GM23338 (cell line): ENCODE measurements around the gene KDM4B. TPM values are rescaled to one million over a fixed set of nuclear protein-coding genes. Genes with fewer than 3 reads are reported as not detected.

Experiments used
- ATAC-seq: fragments of 200-7000 bp; cut with Tn5 transposase; 3 replicates; pipeline ENCODE4 v1.9.1; 2020
- DNase-seq: peaks from one replicate; pipeline ENCODE4 v3.0.0-alpha.2; 2015; ENCODE audit warnings: low spot score
- H2AFZ ChIP-seq: fragments of 200-600 bp; sonication (generic); 2 replicates; pipeline ENCODE4 v1.8.0; 2016; ENCODE audit warnings: antibody characterized with exemption, mild to moderate bottlenecking, moderate library complexity
- H3F3A ChIP-seq: fragments of 200-600 bp; sonication (generic); replicated peaks from 2 replicates; pipeline ENCODE4 v1.8.0; 2017; ENCODE audit warnings: antibody characterized with exemption, mixed run types, low read depth
- H3K27ac ChIP-seq: fragments of 200-600 bp; sonication (generic); 2 replicates; pipeline ENCODE4 v1.6.1; 2016; ENCODE audit warnings: low read depth
- H3K27me3 ChIP-seq: fragments of 200-600 bp; sonication (generic); 2 replicates; pipeline ENCODE4 v1.8.0; 2016; ENCODE audit warnings: mild to moderate bottlenecking, mixed run types, moderate library complexity; ENCODE audit not compliant: insufficient read depth
- H3K36me3 ChIP-seq: fragments of 200-600 bp; sonication (generic); 2 replicates; pipeline ENCODE4 v1.8.0; 2016; ENCODE audit warnings: mild to moderate bottlenecking; ENCODE audit not compliant: insufficient read depth
- H3K4me1 ChIP-seq: fragments of 200-600 bp; sonication (generic); 2 replicates; pipeline ENCODE4 v1.8.0; 2016; ENCODE audit warnings: mild to moderate bottlenecking, moderate library complexity; ENCODE audit not compliant: insufficient read depth
- H3K4me2 ChIP-seq: fragments of 200-600 bp; sonication (generic); 2 replicates; pipeline ENCODE4 v1.7.1; 2017; ENCODE audit warnings: mixed run types
- H3K4me3 ChIP-seq: fragments of 200-600 bp; sonication (generic); 2 replicates; pipeline ENCODE4 v1.6.1; 2016; ENCODE audit warnings: mixed run types
- H3K79me2 ChIP-seq: fragments of 200-600 bp; sonication (generic); replicated peaks from 2 replicates; pipeline ENCODE4 v1.8.0; 2017; ENCODE audit warnings: mild to moderate bottlenecking; ENCODE audit not compliant: insufficient read depth
- H3K9me2 ChIP-seq: fragments of 200-600 bp; sonication (generic); 2 replicates; pipeline ENCODE4 v1.8.0; 2017; ENCODE audit not compliant: insufficient read depth
- H4K20me1 ChIP-seq: fragments of 200-600 bp; sonication (generic); replicated peaks from 2 replicates; pipeline ENCODE4 v1.8.0; 2017; ENCODE audit warnings: mild to moderate bottlenecking; ENCODE audit not compliant: insufficient read depth
- H3K27ac Mint-ChIP-seq: 2 replicates; pipeline ENCODE4 v1.8.0; 2020; ENCODE audit warnings: inconsistent platforms, mild to moderate bottlenecking, moderate library complexity, mixed read lengths
- H3K27me3 Mint-ChIP-seq: 3 replicates; pipeline ENCODE4 v1.8.0; 2022; ENCODE audit warnings: low read depth, mild to moderate bottlenecking, moderate library complexity, mixed read lengths, inconsistent platforms; ENCODE audit not compliant: insufficient read depth, poor library complexity
- H3K36me3 Mint-ChIP-seq: 3 replicates; pipeline ENCODE4 v1.8.0; 2021; ENCODE audit warnings: low read depth, mild to moderate bottlenecking, inconsistent platforms, moderate library complexity, mixed read lengths
- H3K4me1 Mint-ChIP-seq: 3 replicates; pipeline ENCODE4 v1.8.0; 2020; ENCODE audit warnings: mild to moderate bottlenecking, inconsistent platforms, mixed read lengths
- H3K4me3 Mint-ChIP-seq: 3 replicates; pipeline ENCODE4 v1.8.0; 2021; ENCODE audit warnings: moderate library complexity, mild to moderate bottlenecking, inconsistent platforms, mixed read lengths
- H3K9me3 Mint-ChIP-seq: 3 replicates; pipeline ENCODE4 v1.8.0; 2020; ENCODE audit warnings: moderate library complexity, mild to moderate bottlenecking, inconsistent platforms, mixed read lengths
- CREB1 ChIP-seq: fragments of 250-450 bp; sonication (Bioruptor Pico); IDR thresholded peaks from 2 replicates; pipeline ENCODE4 v1.5.0; 2020; ENCODE audit warnings: low read depth, mild to moderate bottlenecking, moderate library complexity
- EZH2 ChIP-seq: fragments of 200-600 bp; sonication (generic); IDR thresholded peaks from one replicate; pipeline ENCODE4 v1.8.0; 2017; ENCODE audit warnings: antibody characterized with exemption, mild to moderate bottlenecking, low read depth; ENCODE audit not compliant: unreplicated experiment
- JUNB ChIP-seq: IDR thresholded peaks from one replicate; pipeline ENCODE4 v1.6.1; 2016; ENCODE audit warnings: antibody characterized with exemption; ENCODE audit not compliant: unreplicated experiment
- NANOG ChIP-seq: IDR thresholded peaks from 2 replicates; pipeline ENCODE4 v1.6.1; 2016; ENCODE audit warnings: antibody characterized with exemption, borderline replicate concordance
- POLR2AphosphoS5 ChIP-seq: IDR thresholded peaks from 2 replicates; pipeline ENCODE4 v1.6.1; 2016; ENCODE audit warnings: antibody characterized with exemption, low read depth
- STAT1 ChIP-seq: IDR thresholded peaks from one replicate; pipeline ENCODE4 v1.6.1; 2016; ENCODE audit warnings: antibody characterized with exemption; ENCODE audit not compliant: unreplicated experiment
- ZNF114 ChIP-seq: fragments of 250-450 bp; sonication (Bioruptor Pico); IDR thresholded peaks from 2 replicates; pipeline ENCODE4 v1.5.0; 2020; ENCODE audit warnings: mild to moderate bottlenecking, moderate library complexity
- ZNF331 ChIP-seq: fragments of 250-450 bp; sonication (Bioruptor Pico); IDR thresholded peaks from 2 replicates; pipeline ENCODE4 v1.5.0; 2020; ENCODE audit warnings: low read depth, mild to moderate bottlenecking, moderate library complexity
- polyA plus RNA-seq: library from polyadenylated mRNA; unstranded; fragments of >200 nt; fragmentation: Nextera tagmentation; extraction: Ambion mirVana; gene quantifications from 2 replicates; pipeline ENCODE4 v1.2.1, GENCODE V29; 2016
- total RNA-seq: library from RNA; depleted of rRNA; stranded (reverse); fragments of >200 nt; shearing (Covaris generic); gene quantifications from 2 replicates; pipeline ENCODE4 v1.2.3, GENCODE V29; 2014
- TF ChIP-seq, protein P1 (sequence below), 2 experiments: fragments of 200-600 bp in 1 of 2; sonication (generic) in 1 of 2; conservative IDR thresholded peaks; 2 replicates each; pipeline versions ENCODE4 v1.5.1 to v1.6.1; 2016 to 2017; ENCODE audit warnings: antibody characterized with exemption in 2 of 2, low read depth in 2 of 2, mild to moderate bottlenecking in 2 of 2, moderate library complexity in 1 of 2
- TF ChIP-seq, protein P2 (sequence below): IDR thresholded peaks from one replicate; pipeline ENCODE4 v1.6.1; 2018; ENCODE audit warnings: antibody characterized with exemption; ENCODE audit not compliant: unreplicated experiment
- TF ChIP-seq, protein P3 (sequence below): fragments of 250-450 bp; sonication (Bioruptor Pico); IDR thresholded peaks from 2 replicates; pipeline ENCODE4 v1.5.0; 2020; ENCODE audit warnings: mild to moderate bottlenecking, moderate library complexity
- TF ChIP-seq, protein P4 (sequence below): IDR thresholded peaks from 2 replicates; pipeline ENCODE4 v1.6.1; 2016; ENCODE audit warnings: antibody characterized with exemption

Gene KDM4B
- total and polyA plus RNA-seq, 2 experiments from 2014 or later, result 9.1 to 27.6 TPM

DNA sequence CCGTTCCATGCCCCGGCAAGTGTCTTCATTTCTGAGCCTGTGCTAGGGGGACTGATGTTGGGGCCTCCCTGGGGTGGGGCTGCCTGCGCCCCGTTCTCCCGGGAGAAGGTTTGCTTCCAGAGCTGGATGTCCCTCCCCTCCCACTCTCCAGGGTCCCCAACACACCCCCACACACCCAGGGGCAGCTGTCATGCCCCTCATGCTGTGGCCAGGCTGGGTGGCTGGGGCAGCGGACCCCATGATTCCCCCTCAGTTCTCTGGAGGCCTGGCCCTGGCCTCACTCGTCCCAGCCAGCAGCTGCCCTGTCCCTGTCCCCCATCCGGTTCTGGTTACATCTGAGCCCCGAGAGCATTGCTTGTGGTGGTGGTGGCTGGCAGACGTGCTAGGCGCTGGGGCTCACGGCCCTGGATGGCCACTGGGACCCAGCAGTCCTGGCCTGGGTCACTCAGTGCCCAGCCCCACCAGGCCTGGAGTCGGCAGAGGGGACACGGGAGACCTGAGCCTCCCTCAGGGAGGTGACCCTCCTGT lies 184.8 kb downstream of the KDM4B start:
- H3K9me2 ChIP-seq, result no peaks in the 10 kb centered on the region
- H4K20me1 ChIP-seq, result no peaks in the 10 kb centered on the region
- Mint-ChIP-seq H3K27me3 (peaks cover 14% of the 10 kb centered on the region), H3K36me3 (peaks cover 12% of the 10 kb centered on the region; the same call in 2 of the 3 replicates), H3K9me3 (peaks cover 11% of the 10 kb centered on the region), H3K4me3 (no peak overlapping the region), H3K4me1 (peaks cover 29% of the 10 kb centered on the region), H3K27ac (no peak overlapping the region)
- DNase-seq (no peak), ATAC-seq (0 out of 3 replicates have a peak, but pooled peaks have one; percentile 1)
- H2AFZ ChIP-seq, result no peak overlapping the region
- TF ChIP-seq ZNF331 (no peak), JUNB (no peak), POLR2AphosphoS5 (no peak), STAT1 (no peak), EZH2 (no peak), CREB1 (CRISPR knock-in tag) (no peak), ZNF114 (no peak), NANOG (no peak)
- TF ChIP-seq, protein P1, sequence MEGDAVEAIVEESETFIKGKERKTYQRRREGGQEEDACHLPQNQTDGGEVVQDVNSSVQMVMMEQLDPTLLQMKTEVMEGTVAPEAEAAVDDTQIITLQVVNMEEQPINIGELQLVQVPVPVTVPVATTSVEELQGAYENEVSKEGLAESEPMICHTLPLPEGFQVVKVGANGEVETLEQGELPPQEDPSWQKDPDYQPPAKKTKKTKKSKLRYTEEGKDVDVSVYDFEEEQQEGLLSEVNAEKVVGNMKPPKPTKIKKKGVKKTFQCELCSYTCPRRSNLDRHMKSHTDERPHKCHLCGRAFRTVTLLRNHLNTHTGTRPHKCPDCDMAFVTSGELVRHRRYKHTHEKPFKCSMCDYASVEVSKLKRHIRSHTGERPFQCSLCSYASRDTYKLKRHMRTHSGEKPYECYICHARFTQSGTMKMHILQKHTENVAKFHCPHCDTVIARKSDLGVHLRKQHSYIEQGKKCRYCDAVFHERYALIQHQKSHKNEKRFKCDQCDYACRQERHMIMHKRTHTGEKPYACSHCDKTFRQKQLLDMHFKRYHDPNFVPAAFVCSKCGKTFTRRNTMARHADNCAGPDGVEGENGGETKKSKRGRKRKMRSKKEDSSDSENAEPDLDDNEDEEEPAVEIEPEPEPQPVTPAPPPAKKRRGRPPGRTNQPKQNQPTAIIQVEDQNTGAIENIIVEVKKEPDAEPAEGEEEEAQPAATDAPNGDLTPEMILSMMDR (conservative IDR thresholded peaks at IDR 0.05; ENCODE audit: low read depth in 2 of 2), result no peak
- TF ChIP-seq, protein P2, sequence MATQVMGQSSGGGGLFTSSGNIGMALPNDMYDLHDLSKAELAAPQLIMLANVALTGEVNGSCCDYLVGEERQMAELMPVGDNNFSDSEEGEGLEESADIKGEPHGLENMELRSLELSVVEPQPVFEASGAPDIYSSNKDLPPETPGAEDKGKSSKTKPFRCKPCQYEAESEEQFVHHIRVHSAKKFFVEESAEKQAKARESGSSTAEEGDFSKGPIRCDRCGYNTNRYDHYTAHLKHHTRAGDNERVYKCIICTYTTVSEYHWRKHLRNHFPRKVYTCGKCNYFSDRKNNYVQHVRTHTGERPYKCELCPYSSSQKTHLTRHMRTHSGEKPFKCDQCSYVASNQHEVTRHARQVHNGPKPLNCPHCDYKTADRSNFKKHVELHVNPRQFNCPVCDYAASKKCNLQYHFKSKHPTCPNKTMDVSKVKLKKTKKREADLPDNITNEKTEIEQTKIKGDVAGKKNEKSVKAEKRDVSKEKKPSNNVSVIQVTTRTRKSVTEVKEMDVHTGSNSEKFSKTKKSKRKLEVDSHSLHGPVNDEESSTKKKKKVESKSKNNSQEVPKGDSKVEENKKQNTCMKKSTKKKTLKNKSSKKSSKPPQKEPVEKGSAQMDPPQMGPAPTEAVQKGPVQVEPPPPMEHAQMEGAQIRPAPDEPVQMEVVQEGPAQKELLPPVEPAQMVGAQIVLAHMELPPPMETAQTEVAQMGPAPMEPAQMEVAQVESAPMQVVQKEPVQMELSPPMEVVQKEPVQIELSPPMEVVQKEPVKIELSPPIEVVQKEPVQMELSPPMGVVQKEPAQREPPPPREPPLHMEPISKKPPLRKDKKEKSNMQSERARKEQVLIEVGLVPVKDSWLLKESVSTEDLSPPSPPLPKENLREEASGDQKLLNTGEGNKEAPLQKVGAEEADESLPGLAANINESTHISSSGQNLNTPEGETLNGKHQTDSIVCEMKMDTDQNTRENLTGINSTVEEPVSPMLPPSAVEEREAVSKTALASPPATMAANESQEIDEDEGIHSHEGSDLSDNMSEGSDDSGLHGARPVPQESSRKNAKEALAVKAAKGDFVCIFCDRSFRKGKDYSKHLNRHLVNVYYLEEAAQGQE, result no peak
- TF ChIP-seq, protein P3, sequence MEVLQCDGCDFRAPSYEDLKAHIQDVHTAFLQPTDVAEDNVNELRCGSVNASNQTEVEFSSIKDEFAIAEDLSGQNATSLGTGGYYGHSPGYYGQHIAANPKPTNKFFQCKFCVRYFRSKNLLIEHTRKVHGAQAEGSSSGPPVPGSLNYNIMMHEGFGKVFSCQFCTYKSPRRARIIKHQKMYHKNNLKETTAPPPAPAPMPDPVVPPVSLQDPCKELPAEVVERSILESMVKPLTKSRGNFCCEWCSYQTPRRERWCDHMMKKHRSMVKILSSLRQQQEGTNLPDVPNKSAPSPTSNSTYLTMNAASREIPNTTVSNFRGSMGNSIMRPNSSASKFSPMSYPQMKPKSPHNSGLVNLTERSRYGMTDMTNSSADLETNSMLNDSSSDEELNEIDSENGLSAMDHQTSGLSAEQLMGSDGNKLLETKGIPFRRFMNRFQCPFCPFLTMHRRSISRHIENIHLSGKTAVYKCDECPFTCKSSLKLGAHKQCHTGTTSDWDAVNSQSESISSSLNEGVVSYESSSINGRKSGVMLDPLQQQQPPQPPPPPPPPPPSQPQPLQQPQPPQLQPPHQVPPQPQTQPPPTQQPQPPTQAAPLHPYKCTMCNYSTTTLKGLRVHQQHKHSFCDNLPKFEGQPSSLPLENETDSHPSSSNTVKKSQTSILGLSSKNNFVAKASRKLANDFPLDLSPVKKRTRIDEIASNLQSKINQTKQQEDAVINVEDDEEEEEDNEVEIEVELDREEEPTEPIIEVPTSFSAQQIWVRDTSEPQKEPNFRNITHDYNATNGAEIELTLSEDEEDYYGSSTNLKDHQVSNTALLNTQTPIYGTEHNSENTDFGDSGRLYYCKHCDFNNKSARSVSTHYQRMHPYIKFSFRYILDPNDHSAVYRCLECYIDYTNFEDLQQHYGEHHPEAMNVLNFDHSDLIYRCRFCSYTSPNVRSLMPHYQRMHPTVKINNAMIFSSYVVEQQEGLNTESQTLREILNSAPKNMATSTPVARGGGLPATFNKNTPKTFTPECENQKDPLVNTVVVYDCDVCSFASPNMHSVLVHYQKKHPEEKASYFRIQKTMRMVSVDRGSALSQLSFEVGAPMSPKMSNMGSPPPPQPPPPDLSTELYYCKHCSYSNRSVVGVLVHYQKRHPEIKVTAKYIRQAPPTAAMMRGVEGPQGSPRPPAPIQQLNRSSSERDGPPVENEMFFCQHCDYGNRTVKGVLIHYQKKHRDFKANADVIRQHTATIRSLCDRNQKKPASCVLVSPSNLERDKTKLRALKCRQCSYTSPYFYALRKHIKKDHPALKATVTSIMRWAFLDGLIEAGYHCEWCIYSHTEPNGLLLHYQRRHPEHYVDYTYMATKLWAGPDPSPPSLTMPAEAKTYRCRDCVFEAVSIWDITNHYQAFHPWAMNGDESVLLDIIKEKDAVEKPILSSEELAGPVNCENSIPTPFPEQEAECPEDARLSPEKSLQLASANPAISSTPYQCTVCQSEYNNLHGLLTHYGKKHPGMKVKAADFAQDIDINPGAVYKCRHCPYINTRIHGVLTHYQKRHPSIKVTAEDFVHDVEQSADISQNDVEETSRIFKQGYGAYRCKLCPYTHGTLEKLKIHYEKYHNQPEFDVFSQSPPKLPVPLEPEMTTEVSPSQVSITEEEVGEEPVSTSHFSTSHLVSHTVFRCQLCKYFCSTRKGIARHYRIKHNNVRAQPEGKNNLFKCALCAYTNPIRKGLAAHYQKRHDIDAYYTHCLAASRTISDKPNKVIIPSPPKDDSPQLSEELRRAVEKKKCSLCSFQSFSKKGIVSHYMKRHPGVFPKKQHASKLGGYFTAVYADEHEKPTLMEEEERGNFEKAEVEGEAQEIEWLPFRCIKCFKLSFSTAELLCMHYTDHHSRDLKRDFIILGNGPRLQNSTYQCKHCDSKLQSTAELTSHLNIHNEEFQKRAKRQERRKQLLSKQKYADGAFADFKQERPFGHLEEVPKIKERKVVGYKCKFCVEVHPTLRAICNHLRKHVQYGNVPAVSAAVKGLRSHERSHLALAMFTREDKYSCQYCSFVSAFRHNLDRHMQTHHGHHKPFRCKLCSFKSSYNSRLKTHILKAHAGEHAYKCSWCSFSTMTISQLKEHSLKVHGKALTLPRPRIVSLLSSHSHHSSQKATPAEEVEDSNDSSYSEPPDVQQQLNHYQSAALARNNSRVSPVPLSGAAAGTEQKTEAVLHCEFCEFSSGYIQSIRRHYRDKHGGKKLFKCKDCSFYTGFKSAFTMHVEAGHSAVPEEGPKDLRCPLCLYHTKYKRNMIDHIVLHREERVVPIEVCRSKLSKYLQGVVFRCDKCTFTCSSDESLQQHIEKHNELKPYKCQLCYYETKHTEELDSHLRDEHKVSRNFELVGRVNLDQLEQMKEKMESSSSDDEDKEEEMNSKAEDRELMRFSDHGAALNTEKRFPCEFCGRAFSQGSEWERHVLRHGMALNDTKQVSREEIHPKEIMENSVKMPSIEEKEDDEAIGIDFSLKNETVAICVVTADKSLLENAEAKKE, result no peak
- TF ChIP-seq, protein P4, sequence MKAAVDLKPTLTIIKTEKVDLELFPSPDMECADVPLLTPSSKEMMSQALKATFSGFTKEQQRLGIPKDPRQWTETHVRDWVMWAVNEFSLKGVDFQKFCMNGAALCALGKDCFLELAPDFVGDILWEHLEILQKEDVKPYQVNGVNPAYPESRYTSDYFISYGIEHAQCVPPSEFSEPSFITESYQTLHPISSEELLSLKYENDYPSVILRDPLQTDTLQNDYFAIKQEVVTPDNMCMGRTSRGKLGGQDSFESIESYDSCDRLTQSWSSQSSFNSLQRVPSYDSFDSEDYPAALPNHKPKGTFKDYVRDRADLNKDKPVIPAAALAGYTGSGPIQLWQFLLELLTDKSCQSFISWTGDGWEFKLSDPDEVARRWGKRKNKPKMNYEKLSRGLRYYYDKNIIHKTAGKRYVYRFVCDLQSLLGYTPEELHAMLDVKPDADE, result no peak
- H3K4me3 ChIP-seq, result no peak overlapping the region
- H3K4me2 ChIP-seq, result no peak overlapping the region
- H3K36me3 ChIP-seq, result no peaks in the 10 kb centered on the region
- H3F3A ChIP-seq, result 0 out of 2 replicates have a peak, but pooled peaks cover 5% of the 10 kb centered on the region
- no peaks in the 10 kb centered on the region for H3K27me3 ChIP-seq
- H3K4me1 ChIP-seq, result peaks cover 7% of the 10 kb centered on the region
- no peaks in the 10 kb centered on the region for H3K79me2 ChIP-seq
- H3K27ac ChIP-seq, result no peak overlapping the region
